GM10266 (cell line): ENCODE data around the gene SMYD3.

Source experiments
- DNase-seq: peaks from one replicate; pipeline ENCODE4 v3.0.0; 2012; ENCODE audit errors: extremely low spot score
- CTCF ChIP-seq: IDR thresholded peaks from 2 replicates; pipeline ENCODE4 v1.5.1; 2012; ENCODE audit warnings: mild to moderate bottlenecking, low read depth; ENCODE audit not compliant: control insufficient read depth, insufficient read depth; ENCODE audit errors: missing control alignments

SMYD3 gene

GRCh38 chr1:246294263-246294662, 212.8 kb downstream of the SMYD3 start:
- TF ChIP-seq CTCF: no peak

GRCh38 chr1:246293366-246294121, 213.5 kb downstream of the SMYD3 start:
- TF ChIP-seq CTCF: no peak
- DNase-seq: no peak

More at GRCh38 chr1:246294263-246294662, 212.8 kb downstream of the SMYD3 start:
- DNase-seq: no peak

- no peak for TF ChIP-seq CTCF
Observed at GRCh38 chr1:246292571-246292970, 214.5 kb downstream of the SMYD3 start.

GRCh38 chr1:246291127-246291526, 216.0 kb downstream of the SMYD3 start:
- TF ChIP-seq CTCF: no peak
- DNase-seq: no peak

More at GRCh38 chr1:246292571-246292970, 214.5 kb downstream of the SMYD3 start:
- DNase-seq: no peak

GRCh38 chr1:246283771-246284410, 223.2 kb downstream of the SMYD3 start:
- TF ChIP-seq CTCF: no peak
- DNase-seq: no peak

- no peak for TF ChIP-seq CTCF
Observed at GRCh38 chr1:246281639-246282038, 225.4 kb downstream of the SMYD3 start.

GRCh38 chr1:246281195-246281594, 225.9 kb downstream of the SMYD3 start:
- TF ChIP-seq CTCF: no peak

More at GRCh38 chr1:246281639-246282038, 225.4 kb downstream of the SMYD3 start:
- DNase-seq: no peak

More at GRCh38 chr1:246281195-246281594, 225.9 kb downstream of the SMYD3 start:
- no peak for DNase-seq
